GM21786 (cell line): ENCODE measurements around the gene DEXI.
"Not testable (repeated sequence)": the region's sequence is repeated elsewhere in the genome, so short reads cannot be mapped to it uniquely, and the experiment has no call there.

ENCODE experiments used
- ATAC-seq: cut with Tn5 transposase; IDR thresholded peaks from one replicate; pipeline ENCODE4 v1.9.1; 2021; ENCODE audit not compliant: unreplicated experiment

Gene DEXI

DNA sequence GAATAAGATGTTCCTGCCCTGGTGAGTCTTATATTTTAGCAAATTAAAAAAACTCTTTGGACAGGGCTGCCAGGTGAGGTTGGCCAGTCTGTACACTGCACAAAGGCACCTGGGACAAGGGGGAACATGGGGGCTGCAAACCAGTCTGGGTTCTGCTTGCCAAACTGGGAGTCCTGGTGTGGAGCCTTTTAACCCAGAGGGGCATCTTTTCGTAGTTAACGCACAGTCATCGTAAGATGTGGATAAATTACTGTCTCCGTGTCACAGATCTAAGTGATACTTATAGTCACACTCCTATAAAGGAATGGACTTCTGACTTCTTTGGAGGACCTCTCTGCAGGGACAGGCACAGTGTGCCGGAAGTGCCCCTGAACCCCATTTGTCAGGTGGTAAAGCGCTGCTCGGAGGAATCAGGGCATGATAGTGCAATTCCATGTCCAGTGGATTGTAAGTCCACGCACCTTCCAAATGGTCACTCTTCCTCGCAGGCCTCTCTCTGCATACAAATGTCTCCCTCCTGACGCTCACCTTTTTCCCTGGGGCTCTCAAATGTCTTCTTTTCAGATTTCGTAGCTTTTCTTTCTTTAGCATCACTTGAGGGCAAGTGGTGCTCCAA, 14.7 kb downstream of the DEXI start:
- ATAC-seq = no peak

DNA sequence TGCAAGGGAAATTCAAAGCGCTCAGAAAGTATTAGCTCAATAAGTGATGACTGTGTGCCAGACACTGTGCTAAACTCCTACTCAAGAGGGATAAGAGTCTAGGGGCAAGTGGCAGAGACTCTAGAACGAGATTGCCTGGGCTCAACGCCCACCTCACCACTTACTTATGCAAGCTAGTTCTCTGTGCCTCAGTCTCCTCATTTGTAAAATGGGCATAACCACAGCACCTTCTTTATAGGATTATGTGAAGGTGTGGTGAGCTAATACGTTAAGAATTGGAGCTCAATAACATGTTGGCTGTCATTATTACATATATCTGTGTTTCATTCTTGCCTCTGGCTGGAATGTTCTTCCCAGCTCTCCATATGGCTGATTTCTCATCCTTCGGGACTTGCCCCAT, 15.4 kb downstream of the DEXI start:
- no peak for ATAC-seq

DNA sequence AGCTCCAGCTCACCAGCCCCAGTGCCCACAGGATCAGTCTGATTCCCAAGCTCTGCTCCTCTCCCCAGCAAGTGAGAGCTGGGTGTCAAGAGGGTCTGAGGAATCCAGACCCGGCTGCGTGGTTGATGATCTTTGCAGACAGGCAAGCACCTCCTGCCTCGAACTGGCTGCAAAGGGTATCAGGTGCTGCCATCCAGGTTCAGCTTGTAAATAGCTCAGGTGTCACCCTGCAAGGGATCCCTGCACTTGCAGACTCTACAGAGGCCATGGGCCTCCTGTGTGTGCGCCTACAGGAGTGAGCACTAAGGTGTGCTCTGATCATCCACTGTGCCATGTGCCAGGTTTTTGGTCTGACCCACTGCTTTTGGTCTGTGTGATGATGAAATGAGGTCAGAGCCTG, 16.2 kb downstream of the DEXI start:
- no peak for ATAC-seq

DNA sequence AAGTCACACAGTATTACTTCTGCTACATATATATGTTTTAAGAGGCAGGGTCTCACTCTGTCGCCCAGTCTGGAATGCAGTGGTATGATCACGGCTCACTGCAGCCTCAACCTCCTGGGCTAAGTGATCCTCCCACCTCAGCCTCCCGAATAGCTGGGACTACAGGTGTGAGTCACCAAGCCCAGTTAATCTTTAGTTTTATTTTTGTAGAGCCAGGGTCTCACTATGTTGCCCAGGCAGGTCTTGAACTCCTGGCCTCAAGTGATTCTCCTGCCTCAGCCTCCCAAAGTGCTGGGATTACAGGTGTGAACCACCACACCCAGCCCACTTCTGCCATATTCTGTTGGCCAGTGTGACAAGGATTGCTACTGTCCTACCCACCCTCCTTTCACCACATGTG, 17.0 kb downstream of the DEXI start:
- ATAC-seq = not testable (repeated sequence)

DNA sequence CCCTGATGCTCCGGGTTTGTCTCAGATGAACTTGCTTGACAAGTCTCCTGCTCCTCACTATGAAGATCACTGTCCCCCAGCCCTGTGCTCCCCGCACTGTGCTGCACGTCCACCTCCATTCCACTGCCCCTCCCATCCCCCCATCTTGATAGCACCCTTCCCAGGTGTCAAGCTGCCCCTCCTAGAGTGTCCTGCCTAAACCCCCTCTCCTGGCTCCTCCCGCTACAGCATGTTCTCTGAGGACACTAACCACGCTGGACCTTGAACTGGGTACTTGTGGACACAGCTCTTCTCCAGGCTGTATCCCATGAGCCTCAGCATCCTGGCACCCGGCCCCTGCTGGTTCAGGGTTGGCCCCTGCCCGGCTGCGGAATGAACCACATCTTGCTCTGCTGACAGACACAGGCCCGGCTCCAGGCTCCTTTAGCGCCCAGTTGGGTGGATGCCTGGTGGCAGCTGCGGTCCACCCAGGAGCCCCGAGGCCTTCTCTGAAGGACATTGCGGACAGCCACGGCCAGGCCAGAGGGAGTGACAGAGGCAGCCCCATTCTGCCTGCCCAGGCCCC, 18.5 kb downstream of the DEXI start:
- no peak for ATAC-seq

DNA sequence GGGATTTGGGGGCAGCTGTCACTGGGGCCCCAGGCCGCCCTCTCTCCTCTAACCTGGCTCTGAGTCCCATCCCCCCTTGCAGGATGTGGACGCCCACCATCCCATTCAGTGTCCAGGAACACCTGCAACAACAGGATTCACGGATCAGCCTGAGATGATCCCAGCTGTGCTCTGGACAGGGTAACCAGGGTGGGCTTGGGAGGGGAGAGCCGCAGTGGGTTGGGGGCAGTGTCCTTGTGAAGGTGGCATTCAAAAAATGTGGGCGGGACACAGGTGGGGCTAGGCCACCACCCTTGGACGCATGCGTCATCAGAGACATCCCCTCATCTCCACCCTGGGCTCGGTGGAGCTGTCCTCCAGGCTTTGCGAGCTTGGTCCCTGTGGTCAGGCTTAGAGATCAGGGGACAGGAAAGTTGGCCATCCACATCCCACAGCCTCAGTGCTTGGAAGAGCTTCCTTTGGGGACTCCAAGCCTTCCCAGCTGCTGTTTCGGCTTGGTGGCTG, 19.1 kb downstream of the DEXI start:
- ATAC-seq = no peak

DNA sequence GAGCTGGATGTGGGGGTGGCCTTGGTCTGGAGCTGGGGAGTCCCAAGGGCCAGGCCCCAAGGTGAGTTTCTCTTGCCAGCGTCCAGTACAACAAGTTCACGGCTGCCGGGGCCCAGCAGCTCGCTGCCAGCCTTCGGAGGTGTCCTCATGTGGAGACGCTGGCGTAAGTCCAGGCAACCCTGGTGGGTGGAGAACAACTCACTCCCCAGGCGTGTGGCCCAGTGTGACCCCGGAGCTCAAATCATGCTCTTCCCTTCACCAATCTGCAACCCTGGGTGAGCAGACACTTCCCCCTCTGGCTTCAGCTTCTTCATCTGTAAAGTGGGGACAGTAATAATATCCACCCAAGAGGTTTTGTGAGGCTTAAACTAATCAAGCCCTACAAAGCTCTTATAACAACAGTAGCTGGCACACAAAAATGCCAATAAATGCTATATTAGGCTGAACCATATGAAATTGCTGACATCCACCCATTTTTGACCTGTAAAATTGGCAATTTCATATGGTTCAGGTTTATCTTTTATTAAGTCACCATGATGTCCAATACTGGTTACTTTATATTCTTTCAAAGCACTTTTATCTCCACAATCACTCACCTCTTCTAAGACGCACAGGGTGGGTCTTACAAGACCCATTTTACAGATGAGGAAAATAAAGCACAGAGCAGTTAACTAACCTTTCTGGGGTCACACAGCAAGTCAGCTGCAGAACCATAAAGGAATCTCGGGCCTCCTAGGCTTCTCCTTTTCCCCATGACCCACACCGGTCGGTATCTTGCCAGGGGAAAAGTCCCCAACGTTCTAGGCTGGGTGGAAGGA, 19.7 kb downstream of the DEXI start:
- no peak for ATAC-seq

GRCh38 chr16:10921536-10922327, 20.5 kb downstream of the DEXI start:
- ATAC-seq = no peak

DNA sequence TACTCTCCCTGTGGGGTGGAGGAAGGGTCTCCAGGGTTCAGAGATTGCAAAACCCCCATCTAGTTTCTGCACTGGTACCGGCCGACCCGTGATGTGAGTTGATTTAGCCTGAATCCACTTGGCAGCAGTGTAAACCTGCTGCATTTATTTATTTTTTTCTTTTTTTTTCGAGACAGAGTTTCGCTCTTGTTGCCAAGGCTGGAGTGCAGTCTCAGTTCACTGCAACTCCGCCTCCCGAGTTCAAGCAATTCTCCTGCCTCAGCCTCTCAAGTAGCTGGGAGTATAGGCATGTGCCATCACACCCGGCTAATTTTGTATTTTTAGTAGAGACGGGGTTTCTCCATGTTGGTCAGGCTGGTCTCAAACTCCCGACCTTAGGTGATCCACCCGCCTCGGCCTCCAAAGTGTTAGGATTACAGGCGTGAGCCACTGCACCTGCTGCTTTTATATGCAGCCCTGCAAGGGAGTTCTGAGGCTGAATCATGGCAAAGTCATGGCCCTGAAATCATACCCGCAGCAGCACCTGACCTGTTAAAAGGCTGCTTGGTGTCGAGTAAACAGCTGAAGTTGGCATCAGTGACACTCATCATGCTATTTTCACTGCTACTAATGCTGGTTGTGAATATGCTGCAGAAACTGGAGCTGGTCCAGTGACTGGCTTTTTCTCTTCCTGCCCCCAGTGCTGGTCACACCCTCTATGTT, 21.4 kb downstream of the DEXI start:
- ATAC-seq = no peak

- ATAC-seq = no peak
Measured at GRCh38 chr16:10919003-10919351, 23.3 kb downstream of the DEXI start.

DNA sequence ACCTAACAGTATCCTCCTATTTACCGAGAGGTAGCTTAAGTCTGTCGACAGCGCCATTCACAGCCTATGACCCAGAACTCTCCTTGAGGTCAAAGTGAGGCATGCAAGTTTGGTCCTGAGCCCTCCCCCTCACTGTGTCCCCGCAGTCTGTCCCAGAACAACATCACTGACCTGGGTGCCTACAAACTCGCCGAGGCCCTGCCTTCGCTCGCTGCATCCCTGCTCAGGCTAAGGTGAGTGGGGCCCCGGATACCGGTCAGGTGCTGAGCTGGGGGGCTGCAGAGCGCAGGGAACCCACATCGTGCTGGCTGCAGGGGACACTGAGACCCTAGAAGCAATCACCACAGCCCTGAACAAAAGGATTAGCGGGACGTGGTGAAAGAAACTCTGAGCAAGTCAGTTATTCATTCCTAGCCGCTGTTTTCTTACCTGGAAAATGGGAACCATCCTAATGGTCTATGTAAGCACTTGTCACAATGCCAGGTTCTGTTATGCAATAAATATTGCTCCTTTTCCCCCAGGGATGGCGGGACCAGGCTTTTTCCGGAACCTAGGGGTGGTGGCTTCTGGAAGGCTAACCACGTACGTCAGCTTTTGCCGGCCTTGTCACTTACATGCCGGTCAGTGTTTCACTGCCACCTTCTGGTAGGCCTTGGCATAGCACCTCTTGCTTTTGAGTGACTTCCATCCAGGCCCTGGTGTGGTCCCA, 23.8 kb downstream of the DEXI start:
- ATAC-seq = no peak

- ATAC-seq = no peak
Measured at GRCh38 chr16:10916534-10916933, 25.7 kb downstream of the DEXI start.

GRCh38 chr16:10911267-10911666, 31.0 kb downstream of the DEXI start:
- no peak for ATAC-seq

DNA sequence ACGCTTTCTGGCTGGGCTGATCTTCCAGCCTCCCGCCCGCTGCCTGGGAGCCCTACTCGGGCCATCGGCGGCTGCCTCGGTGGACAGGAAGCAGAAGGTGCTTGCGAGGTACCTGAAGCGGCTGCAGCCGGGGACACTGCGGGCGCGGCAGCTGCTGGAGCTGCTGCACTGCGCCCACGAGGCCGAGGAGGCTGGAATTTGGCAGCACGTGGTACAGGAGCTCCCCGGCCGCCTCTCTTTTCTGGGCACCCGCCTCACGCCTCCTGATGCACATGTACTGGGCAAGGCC, 34.6 kb downstream of the DEXI start:
- ATAC-seq = no peak

DNA sequence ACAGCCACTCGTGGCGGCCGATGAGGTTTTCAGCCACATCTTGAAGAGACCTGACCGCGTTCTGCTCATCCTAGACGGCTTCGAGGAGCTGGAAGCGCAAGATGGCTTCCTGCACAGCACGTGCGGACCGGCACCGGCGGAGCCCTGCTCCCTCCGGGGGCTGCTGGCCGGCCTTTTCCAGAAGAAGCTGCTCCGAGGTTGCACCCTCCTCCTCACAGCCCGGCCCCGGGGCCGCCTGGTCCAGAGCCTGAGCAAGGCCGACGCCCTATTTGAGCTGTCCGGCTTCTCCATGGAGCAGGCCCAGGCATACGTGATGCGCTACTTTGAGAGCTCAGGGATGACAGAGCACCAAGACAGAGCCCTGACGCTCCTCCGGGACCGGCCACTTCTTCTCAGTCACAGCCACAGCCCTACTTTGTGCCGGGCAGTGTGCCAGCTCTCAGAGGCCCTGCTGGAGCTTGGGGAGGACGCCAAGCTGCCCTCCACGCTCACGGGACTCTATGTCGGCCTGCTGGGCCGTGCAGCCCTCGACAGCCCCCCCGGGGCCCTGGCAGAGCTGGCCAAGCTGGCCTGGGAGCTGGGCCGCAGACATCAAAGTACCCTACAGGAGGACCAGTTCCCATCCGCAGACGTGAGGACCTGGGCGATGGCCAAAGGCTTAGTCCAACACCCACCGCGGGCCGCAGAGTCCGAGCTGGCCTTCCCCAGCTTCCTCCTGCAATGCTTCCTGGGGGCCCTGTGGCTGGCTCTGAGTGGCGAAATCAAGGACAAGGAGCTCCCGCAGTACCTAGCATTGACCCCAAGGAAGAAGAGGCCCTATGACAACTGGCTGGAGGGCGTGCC, 35.1 kb downstream of the DEXI start:
- ATAC-seq = no peak

GRCh38 chr16:10906482-10906881, 35.8 kb downstream of the DEXI start:
- no peak for ATAC-seq

DNA sequence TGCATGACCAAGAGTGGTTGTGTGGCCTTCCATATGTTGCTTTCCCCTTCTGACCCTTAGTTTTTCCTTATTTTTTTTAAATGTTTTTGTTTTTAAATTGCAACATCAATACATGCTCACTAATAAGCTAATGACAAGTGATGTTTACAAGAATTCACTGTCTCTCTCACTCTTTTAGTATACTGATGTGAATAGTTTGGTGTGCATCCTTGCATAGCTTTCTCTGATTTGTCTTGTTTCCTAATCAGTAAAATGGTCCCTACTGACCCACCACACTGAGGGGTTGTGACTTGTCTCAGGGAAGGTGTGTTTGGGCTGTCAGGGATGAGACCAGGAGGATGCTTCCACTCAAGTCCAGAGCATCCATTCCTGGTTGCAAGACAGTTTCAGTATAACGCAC, 39.3 kb downstream of the DEXI start:
- ATAC-seq = no peak

GRCh38 chr16:10897134-10897533, 45.1 kb downstream of the DEXI start:
- peak; percentile 55 for ATAC-seq

GRCh38 chr16:10896723-10897122, 45.5 kb downstream of the DEXI start:
- ATAC-seq = no peak

GRCh38 chr16:10896165-10896564, 46.1 kb downstream of the DEXI start:
- ATAC-seq = no peak
